Glutamatergic neuron (in vitro differentiated cells): ENCODE measurements around the gene TMEM72. TPM values are rescaled to one million over a fixed set of nuclear protein-coding genes. Genes with fewer than 3 reads are reported as not detected.

Source experiments
- DNase-seq: peaks from one replicate; pipeline ENCODE4 v3.0.0; 2022
- H3K27ac Mint-ChIP-seq: one replicate; pipeline ENCODE4 v1.8.0; 2020; ENCODE audit warnings: mild to moderate bottlenecking, mixed read lengths, inconsistent platforms; ENCODE audit not compliant: unreplicated experiment
- H3K27me3 Mint-ChIP-seq: one replicate; pipeline ENCODE4 v1.8.0; 2020; ENCODE audit warnings: mild to moderate bottlenecking, moderate library complexity, mixed read lengths, inconsistent platforms; ENCODE audit not compliant: unreplicated experiment
- H3K36me3 Mint-ChIP-seq: one replicate; pipeline ENCODE4 v1.8.0; 2020; ENCODE audit warnings: mild to moderate bottlenecking, mixed read lengths, inconsistent platforms; ENCODE audit not compliant: unreplicated experiment
- H3K4me1 Mint-ChIP-seq: one replicate; pipeline ENCODE4 v1.8.0; 2020; ENCODE audit warnings: mild to moderate bottlenecking, low read depth, mixed read lengths, inconsistent platforms; ENCODE audit not compliant: unreplicated experiment
- H3K4me3 Mint-ChIP-seq: one replicate; pipeline ENCODE4 v1.8.0; 2020; ENCODE audit warnings: mild to moderate bottlenecking, mixed read lengths, inconsistent platforms; ENCODE audit not compliant: unreplicated experiment
- H3K9me3 Mint-ChIP-seq: one replicate; pipeline ENCODE4 v1.8.0; 2020; ENCODE audit warnings: mild to moderate bottlenecking, moderate library complexity, mixed read lengths, inconsistent platforms; ENCODE audit not compliant: unreplicated experiment
- total RNA-seq: library from RNA; stranded (reverse); fragmentation: NEBNext Ultra II Directional; extraction: Animal tissue kit (Norgen Biotek cat#: 25700); gene quantifications from one replicate; pipeline ENCODE4 v1.2.1, GENCODE V29; 2021; ENCODE audit not compliant: unreplicated experiment
- TF ChIP-seq, protein P1 (sequence below): fragments of 200-600 bp; sonication (generic); IDR thresholded peaks from one replicate; pipeline ENCODE4 v1.5.0; 2021; ENCODE audit not compliant: partially characterized antibody, unreplicated experiment

Gene TMEM72
- total RNA-seq, 1 donor from 2014 or later, result not detected

DNA sequence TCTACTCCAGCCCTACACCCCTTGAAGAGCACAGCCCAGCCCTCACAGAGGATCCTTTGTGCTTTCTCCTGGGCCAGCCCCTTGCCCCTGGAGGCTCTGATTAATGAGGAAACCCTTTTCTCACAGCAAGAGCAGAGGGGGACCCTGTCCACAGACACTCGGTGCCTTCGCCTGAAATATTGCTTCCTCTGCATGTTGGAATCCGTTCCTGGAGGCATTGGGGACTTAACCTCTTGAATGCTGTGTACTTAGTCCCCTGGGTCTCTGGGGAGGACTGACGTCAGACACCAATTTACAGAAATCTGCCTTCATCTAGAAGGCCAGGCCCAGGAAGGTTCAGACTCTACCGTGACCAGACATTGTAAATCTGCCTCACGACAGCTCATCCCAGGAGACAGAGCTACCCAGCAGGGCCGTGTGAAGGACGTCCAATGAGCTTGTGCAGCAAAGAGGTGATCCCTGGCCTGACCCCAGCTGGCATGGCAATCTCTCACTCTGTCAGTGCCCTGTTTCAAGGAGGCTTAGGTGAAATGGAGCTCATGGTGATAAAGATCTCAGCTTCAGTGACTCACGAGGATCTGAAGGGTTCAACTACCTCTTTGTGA is 8.1 kb upstream of the TMEM72 start:
- H3K4me3 Mint-ChIP-seq, result peak overlapping the region; percentile 58
- H3K4me1 Mint-ChIP-seq, result peaks cover 46% of the 10 kb centered on the region

DNA sequence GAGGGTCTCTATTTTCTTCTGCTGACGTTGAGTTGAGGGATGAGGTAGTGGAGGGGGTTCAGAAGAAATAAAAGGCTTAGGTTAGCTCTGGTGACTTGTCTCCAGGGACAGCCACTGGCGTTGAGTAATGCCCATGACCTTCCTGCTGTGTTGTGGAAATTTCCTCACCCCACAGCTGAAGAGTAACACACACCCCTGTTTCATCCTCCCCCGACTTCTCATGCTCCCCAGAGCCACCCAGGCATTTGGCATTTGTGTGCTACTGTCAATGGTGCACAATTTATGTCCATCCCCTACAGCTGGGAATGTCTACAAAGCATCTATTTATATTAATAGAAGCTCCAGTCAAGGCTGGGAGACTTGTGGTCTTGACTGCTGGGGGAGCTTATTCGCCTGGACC is 4.7 kb upstream of the TMEM72 start:
- no peak overlapping the region for H3K4me3 Mint-ChIP-seq
- TF ChIP-seq, protein P1, sequence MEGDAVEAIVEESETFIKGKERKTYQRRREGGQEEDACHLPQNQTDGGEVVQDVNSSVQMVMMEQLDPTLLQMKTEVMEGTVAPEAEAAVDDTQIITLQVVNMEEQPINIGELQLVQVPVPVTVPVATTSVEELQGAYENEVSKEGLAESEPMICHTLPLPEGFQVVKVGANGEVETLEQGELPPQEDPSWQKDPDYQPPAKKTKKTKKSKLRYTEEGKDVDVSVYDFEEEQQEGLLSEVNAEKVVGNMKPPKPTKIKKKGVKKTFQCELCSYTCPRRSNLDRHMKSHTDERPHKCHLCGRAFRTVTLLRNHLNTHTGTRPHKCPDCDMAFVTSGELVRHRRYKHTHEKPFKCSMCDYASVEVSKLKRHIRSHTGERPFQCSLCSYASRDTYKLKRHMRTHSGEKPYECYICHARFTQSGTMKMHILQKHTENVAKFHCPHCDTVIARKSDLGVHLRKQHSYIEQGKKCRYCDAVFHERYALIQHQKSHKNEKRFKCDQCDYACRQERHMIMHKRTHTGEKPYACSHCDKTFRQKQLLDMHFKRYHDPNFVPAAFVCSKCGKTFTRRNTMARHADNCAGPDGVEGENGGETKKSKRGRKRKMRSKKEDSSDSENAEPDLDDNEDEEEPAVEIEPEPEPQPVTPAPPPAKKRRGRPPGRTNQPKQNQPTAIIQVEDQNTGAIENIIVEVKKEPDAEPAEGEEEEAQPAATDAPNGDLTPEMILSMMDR, result no peak
- peaks cover 3% of the 10 kb centered on the region for H3K36me3 Mint-ChIP-seq
- no peak for DNase-seq
- peaks cover 10% of the 10 kb centered on the region for H3K9me3 Mint-ChIP-seq
- H3K27ac Mint-ChIP-seq, result no peak overlapping the region
- peaks cover 51% of the 10 kb centered on the region for H3K4me1 Mint-ChIP-seq
- H3K27me3 Mint-ChIP-seq, result peaks cover 19% of the 10 kb centered on the region

More for the DNA sequence above, 8.1 kb upstream of the TMEM72 start:
- Mint-ChIP-seq H3K9me3 (peaks cover 7% of the 10 kb centered on the region), H3K27me3 (peaks cover 16% of the 10 kb centered on the region), H3K36me3 (peaks cover 5% of the 10 kb centered on the region), H3K27ac (peak overlapping the region; percentile 91)
- TF ChIP-seq, protein P1, result no peak
- peak; percentile 78 for DNase-seq

GRCh38 chr10:44907556-44907955 is 3.6 kb upstream of the TMEM72 start:
- H3K36me3 Mint-ChIP-seq, result no peaks in the 10 kb centered on the region
- peaks cover 42% of the 10 kb centered on the region for H3K4me1 Mint-ChIP-seq
- H3K27ac Mint-ChIP-seq, result peak overlapping the region; percentile 75

DNA sequence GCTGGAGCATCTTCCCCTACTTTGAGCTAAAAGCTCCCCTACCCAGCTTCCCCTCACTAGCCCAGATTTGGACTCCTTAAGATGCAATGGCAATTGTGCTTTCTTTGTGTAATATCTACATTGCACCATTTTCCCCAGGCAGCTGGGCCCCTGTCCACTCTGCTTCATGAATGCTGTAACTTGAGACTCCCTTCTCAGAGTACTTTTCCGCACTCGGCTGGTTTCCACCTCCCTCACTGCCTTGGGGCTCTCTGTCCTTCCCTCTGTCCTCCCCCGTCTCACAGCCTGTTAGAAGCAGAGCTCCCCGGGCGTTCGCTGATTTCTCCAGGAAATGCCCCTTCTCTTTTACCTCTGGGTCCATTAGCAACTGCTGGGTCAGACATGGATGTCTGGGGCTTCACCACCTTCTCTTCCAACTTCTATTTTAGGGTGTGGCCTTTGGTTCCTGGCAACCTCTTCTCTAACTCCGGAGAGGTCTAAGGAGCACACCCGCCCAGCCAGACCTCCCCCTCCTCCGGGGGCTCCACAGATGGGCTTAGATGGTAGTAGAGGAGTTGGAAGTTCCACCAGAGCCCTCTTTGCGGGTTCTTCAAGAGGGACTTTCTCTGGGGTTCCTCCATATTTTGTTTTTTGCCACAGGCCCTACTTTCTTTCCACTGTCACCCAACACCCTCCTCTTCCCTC is 2.9 kb upstream of the TMEM72 start:
- TF ChIP-seq, protein P1, result no peak
- Mint-ChIP-seq H3K27ac (peak overlapping the region; percentile 75), H3K27me3 (peaks cover 16% of the 10 kb centered on the region), H3K4me1 (peaks cover 38% of the 10 kb centered on the region), H3K9me3 (peaks cover 6% of the 10 kb centered on the region), H3K36me3 (no peaks in the 10 kb centered on the region), H3K4me3 (peak overlapping the region; percentile 50)
- peak; percentile 36 for DNase-seq

More at GRCh38 chr10:44907556-44907955, 3.6 kb upstream of the TMEM72 start:
- no peak for DNase-seq
- Mint-ChIP-seq H3K27me3 (peaks cover 16% of the 10 kb centered on the region), H3K9me3 (peaks cover 8% of the 10 kb centered on the region), H3K4me3 (peak overlapping the region; percentile 37)
- TF ChIP-seq, protein P1, result no peak
